OCI-LY7 (cell line): Measurements from ENCODE around the gene CLEC18B. TPM values are rescaled to one million over a fixed set of nuclear protein-coding genes. Genes with fewer than 3 reads are reported as not detected.

Source experiments
- BruUV-seq: library from RNA; stranded (reverse); fragments of 400-500 nt; replicated peaks from 2 replicates; lab custom pipeline; 2021; lab: Mats Ljungman, UMichigan
- CTCF ChIA-PET: fragments of 300-600 bp; sonication (Branson Sonifier 250); formaldehyde crosslinking; loops from one replicate; lab custom pipeline; 2022; ENCODE audit warnings: antibody characterized with exemption; ENCODE audit not compliant: unreplicated experiment; lab: Charles Lee
- POLR2A ChIA-PET: fragments of 300-600 bp; sonication (Branson Sonifier 250); formaldehyde crosslinking; loops from one replicate; lab custom pipeline; 2022; ENCODE audit warnings: antibody characterized with exemption; lab: Charles Lee
- DNase-seq: peaks from one replicate; pipeline ENCODE4 v3.0.0-alpha.2; 2015; ENCODE audit warnings: low spot score
- H2AFZ ChIP-seq: fragments of 200-600 bp; sonication (generic), shearing (Covaris generic); 2 replicates; pipeline ENCODE4 v1.6.1; 2014; ENCODE audit warnings: mild to moderate bottlenecking, antibody characterized with exemption, low read length, moderate library complexity
- H3K27ac ChIP-seq: fragments of 200-600 bp; sonication (generic); 2 replicates; pipeline ENCODE4 v1.5.1; 2014; ENCODE audit warnings: mixed run types, low read depth, mild to moderate bottlenecking, moderate library complexity, low read length, inconsistent platforms; ENCODE audit not compliant: poor library complexity, severe bottlenecking
- H3K36me3 ChIP-seq: fragments of 200-600 bp; sonication (generic); 2 replicates; pipeline ENCODE4 v1.6.1; 2014; ENCODE audit warnings: mild to moderate bottlenecking, antibody characterized with exemption, low read length, moderate library complexity, mixed read lengths; ENCODE audit not compliant: insufficient read depth
- H3K4me1 ChIP-seq: fragments of 200-600 bp; sonication (generic); 2 replicates; pipeline ENCODE4 v1.5.1; 2014; ENCODE audit warnings: mild to moderate bottlenecking, low read length; ENCODE audit not compliant: insufficient read depth, poor library complexity, severe bottlenecking
- H3K4me2 ChIP-seq: fragments of 200-600 bp; sonication (generic); 2 replicates; pipeline ENCODE4 v1.6.1; 2014; ENCODE audit warnings: mild to moderate bottlenecking, low read length
- H3K4me3 ChIP-seq: fragments of 200-600 bp; sonication (generic); 2 replicates; pipeline ENCODE4 v1.5.1; 2014; ENCODE audit warnings: mild to moderate bottlenecking, low read depth, low read length; ENCODE audit not compliant: poor library complexity, severe bottlenecking
- H3K79me2 ChIP-seq: fragments of 200-600 bp; sonication (generic); 2 replicates; pipeline ENCODE4 v1.6.1; 2016; ENCODE audit warnings: low read depth, mild to moderate bottlenecking, low read length, moderate library complexity, mixed read lengths; ENCODE audit not compliant: insufficient read depth
- H3K9me2 ChIP-seq: fragments of 200-600 bp; sonication (generic); 2 replicates; pipeline ENCODE4 v1.6.1; 2016; ENCODE audit warnings: mild to moderate bottlenecking, low read length, mixed read lengths; ENCODE audit not compliant: insufficient read depth
- H3K9me3 ChIP-seq: fragments of 200-600 bp; sonication (generic); 2 replicates; pipeline ENCODE4 v1.6.1; 2014; ENCODE audit warnings: mild to moderate bottlenecking, mixed run types, low read length, mixed read lengths
- H4K20me1 ChIP-seq: fragments of 200-600 bp; sonication (generic); 2 replicates; pipeline ENCODE4 v1.6.1; 2014; ENCODE audit warnings: mild to moderate bottlenecking, antibody characterized with exemption, low read length, moderate library complexity, mixed read lengths; ENCODE audit not compliant: insufficient read depth
- EZH2phosphoT487 ChIP-seq: fragments of 200-600 bp; sonication (generic); IDR thresholded peaks from 2 replicates; pipeline ENCODE4 v1.6.1; 2018; ENCODE audit warnings: low read depth, borderline replicate concordance, mild to moderate bottlenecking, mixed run types, antibody characterized with exemption, low read length, moderate library complexity, mixed read lengths
- intact Hi-C: fragments of 100-400 bp; cut with micrococcal nuclease; formaldehyde crosslinking; loops from one replicate; pipeline ENCODE4 v1.10.0; 2022; ENCODE audit not compliant: unreplicated experiment
- total RNA-seq, 2 experiments: library from RNA; depleted of rRNA in 1 of 2; stranded (reverse); fragments of >200 nt in 1 of 2; shearing (Covaris generic) in 1 of 2; gene quantifications; 2 replicates each; pipeline ENCODE4 v1.2.3, GENCODE V29; 2014 to 2022
- TF ChIP-seq, protein P1 (sequence below): fragments of 200-600 bp; sonication (generic); conservative IDR thresholded peaks from 2 replicates; pipeline ENCODE4 v1.5.1; 2014; ENCODE audit warnings: mild to moderate bottlenecking, antibody characterized with exemption, low read length, moderate library complexity, mixed read lengths

CLEC18B gene
- total RNA-seq, 2 experiments from 2014 or later: 0.79 TPM; not detected in 1

DNA sequence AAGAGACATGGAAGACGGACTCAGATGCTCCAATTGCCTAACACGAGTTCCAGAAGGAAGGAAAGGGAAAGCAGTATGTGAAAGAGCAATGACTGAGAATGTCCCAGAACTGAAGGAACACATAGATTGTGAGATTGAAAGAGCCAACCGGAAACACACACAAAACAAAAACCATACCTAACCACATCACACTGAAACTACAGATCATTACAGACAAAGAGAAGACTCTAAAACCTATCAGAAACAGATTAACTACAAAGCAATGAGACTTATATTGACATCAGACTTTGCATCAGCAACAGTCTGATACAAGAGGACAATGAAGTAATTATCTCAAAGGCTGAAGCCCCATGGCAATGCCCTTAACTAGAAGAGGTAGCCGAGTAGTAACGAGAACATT is 45.6 kb upstream of the CLEC18B start:
- peaks cover 83% of the 10 kb centered on the region for H3K36me3 ChIP-seq
- peaks cover 3% of the 10 kb centered on the region for H3K4me1 ChIP-seq
- CTCF ChIA-PET: no interaction called here
- DNase-seq: no peak
- no peak overlapping the region for H3K4me3 ChIP-seq
- BruUV-seq: no TSS peak
- no peak overlapping the region for H2AFZ ChIP-seq
- POLR2A ChIA-PET: no interaction called here
- no peaks in the 10 kb centered on the region for H3K79me2 ChIP-seq
- intact Hi-C loops: no loop called here
- no peaks in the 10 kb centered on the region for H3K9me2 ChIP-seq
- no peak overlapping the region for H3K4me2 ChIP-seq
- H4K20me1 ChIP-seq: no peaks in the 10 kb centered on the region
- TF ChIP-seq EZH2phosphoT487: no peak
- TF ChIP-seq, protein P1, sequence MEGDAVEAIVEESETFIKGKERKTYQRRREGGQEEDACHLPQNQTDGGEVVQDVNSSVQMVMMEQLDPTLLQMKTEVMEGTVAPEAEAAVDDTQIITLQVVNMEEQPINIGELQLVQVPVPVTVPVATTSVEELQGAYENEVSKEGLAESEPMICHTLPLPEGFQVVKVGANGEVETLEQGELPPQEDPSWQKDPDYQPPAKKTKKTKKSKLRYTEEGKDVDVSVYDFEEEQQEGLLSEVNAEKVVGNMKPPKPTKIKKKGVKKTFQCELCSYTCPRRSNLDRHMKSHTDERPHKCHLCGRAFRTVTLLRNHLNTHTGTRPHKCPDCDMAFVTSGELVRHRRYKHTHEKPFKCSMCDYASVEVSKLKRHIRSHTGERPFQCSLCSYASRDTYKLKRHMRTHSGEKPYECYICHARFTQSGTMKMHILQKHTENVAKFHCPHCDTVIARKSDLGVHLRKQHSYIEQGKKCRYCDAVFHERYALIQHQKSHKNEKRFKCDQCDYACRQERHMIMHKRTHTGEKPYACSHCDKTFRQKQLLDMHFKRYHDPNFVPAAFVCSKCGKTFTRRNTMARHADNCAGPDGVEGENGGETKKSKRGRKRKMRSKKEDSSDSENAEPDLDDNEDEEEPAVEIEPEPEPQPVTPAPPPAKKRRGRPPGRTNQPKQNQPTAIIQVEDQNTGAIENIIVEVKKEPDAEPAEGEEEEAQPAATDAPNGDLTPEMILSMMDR: no peak
- no peak overlapping the region for H3K27ac ChIP-seq
- no peaks in the 10 kb centered on the region for H3K9me3 ChIP-seq

DNA sequence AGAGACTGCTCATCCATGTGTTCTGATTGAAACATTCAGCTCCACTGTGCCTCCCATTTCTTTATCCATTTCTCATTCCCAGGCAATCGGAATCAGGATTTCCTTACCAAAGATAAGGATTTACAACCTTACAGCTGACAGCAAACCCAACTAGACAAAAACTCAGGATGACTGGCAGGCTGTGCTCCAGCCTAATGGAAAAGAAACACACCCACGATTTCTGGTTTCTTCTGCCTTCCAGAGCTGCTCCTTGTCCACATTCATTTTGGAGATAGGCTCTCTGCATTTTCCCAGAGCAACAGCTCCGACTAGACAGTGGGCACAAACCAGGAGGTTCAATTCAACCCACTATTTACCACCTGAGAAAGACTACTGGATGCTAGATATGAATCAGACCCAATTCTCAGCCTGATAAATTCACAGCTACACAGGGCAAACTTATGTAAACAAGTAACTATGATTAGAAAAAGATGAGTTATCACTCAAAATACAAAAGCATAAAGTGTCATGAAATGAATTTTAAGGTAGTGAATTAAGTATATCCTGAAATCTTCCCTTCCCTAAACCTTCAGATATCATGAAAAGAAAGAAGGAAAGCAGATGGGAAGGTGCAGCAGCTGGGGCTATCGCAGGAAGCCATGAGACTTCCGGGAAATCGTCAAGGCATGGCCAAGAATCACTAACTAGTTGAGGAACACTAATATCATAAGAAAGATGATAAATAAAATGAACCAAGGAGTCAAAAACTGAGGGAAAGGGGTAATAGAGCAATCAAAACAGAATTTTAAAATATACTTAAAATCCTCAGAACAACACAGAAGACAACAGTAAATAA is 44.8 kb upstream of the CLEC18B start:
- Histone ChIP-seq H3K9me2 (no peaks in the 10 kb centered on the region), H3K4me3 (no peak overlapping the region), H3K27ac (no peak overlapping the region), H3K79me2 (no peaks in the 10 kb centered on the region), H2AFZ (no peak overlapping the region), H3K9me3 (no peaks in the 10 kb centered on the region), H4K20me1 (no peaks in the 10 kb centered on the region), H3K4me2 (no peak overlapping the region), H3K4me1 (peaks cover 3% of the 10 kb centered on the region), H3K36me3 (peaks cover 80% of the 10 kb centered on the region)
- intact Hi-C loops: no loop called here
- ChIA-PET POLR2A (interaction anchor here (0.6 kb wide), 1 partner anchor 14 kb away, joined by 3 read pairs; no protein-coding TSS in a partner anchor), CTCF (no interaction called here)
- no peak for DNase-seq
- TF ChIP-seq EZH2phosphoT487: no peak
- TF ChIP-seq, protein P1: no peak
- BruUV-seq: no TSS peak

DNA sequence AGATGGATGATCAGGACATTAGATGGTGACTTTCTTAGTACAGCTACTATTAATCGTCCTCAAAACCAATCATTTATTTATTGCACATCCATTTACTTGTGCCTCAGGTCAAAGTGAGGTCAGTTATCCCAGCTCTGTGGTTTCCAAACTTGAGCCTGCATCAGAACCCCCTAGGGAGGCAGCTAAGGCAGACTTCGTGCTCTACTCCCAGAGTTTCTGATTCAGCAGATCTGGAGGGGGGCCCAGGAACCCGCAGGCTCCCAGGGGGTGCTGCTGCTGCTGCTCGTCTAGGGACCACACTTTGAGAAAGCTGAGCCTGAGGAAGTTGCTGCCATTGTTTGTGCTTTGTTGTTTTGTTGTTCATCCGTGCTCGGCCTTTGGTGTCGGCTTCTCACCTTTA is 44.0 kb upstream of the CLEC18B start:
- Histone ChIP-seq H3K4me1 (peaks cover 3% of the 10 kb centered on the region), H3K9me3 (no peaks in the 10 kb centered on the region), H4K20me1 (no peaks in the 10 kb centered on the region), H2AFZ (no peak overlapping the region), H3K9me2 (no peaks in the 10 kb centered on the region), H3K27ac (no peak overlapping the region), H3K36me3 (peaks cover 79% of the 10 kb centered on the region), H3K4me2 (no peak overlapping the region), H3K79me2 (no peaks in the 10 kb centered on the region), H3K4me3 (no peak overlapping the region)
- TF ChIP-seq EZH2phosphoT487: no peak
- TF ChIP-seq, protein P1: no peak
- ChIA-PET POLR2A (no interaction called here), CTCF (no interaction called here)
- BruUV-seq: no TSS peak
- DNase-seq: no peak
- intact Hi-C loops: no loop called here
